LNCAP (cell line): ENCODE results near the gene CORO7.

Experiments
- TF ChIP-seq, protein P1 (sequence below): fragments of 450-650 bp; IDR thresholded peaks from 2 replicates; pipeline ENCODE4 v1.5.1; 2017; ENCODE audit warnings: mild to moderate bottlenecking

CORO7 gene

DNA sequence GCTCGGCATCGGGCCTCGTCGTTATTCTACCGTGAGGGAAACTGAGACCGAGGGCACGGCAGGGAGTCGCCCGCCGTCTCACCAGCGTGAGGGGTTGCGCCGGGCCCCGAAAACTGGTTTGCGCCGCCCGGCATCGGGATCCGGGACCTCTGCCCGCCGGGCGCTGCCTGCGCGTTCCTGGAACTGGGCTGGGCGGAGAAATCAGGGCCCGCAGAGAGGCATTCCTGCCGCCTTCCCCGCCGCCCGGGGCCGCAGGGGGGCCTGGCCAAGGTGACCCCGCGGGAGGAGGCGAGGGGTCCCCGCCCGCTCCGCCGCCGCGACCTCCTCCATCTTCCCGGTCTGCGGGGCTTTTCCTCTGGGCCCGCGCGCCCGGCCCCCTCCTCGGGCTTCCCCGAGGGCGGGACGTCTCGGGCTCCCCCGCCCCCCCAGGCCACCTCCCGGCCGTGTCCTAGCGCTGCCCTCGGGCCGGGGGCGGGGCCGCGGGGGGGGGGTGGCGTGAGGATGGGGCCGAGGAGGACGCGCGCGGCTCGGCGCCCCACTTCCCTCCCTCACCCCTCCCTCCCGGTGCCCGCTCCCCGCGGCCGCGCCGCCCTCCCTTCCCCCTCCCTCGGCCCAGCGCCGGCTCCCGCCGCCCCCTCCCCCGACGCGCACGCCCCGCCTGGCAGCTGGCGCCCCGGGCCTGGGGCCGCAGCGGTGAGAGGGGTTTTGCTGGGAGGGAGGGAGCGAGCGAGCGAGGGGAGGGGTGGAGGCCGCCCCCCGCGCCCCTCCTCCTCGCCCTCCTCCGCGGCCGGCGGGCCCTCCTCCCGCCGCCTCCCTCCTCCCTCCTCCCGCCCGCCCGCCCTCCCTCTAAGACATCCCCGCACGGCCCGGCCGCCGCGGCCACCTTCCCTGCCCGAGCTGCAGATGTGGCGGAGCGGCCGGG is 100.9 kb downstream of the CORO7 start, which contains the start of gene GLIS2:
Gene GLIS2 (plus strand): TSS at position 882 of the 922 bp plus-strand sequence. CDS start 16,214 bp downstream, outside the sequence.
- TF ChIP-seq, protein P1, sequence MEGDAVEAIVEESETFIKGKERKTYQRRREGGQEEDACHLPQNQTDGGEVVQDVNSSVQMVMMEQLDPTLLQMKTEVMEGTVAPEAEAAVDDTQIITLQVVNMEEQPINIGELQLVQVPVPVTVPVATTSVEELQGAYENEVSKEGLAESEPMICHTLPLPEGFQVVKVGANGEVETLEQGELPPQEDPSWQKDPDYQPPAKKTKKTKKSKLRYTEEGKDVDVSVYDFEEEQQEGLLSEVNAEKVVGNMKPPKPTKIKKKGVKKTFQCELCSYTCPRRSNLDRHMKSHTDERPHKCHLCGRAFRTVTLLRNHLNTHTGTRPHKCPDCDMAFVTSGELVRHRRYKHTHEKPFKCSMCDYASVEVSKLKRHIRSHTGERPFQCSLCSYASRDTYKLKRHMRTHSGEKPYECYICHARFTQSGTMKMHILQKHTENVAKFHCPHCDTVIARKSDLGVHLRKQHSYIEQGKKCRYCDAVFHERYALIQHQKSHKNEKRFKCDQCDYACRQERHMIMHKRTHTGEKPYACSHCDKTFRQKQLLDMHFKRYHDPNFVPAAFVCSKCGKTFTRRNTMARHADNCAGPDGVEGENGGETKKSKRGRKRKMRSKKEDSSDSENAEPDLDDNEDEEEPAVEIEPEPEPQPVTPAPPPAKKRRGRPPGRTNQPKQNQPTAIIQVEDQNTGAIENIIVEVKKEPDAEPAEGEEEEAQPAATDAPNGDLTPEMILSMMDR = no peak

DNA sequence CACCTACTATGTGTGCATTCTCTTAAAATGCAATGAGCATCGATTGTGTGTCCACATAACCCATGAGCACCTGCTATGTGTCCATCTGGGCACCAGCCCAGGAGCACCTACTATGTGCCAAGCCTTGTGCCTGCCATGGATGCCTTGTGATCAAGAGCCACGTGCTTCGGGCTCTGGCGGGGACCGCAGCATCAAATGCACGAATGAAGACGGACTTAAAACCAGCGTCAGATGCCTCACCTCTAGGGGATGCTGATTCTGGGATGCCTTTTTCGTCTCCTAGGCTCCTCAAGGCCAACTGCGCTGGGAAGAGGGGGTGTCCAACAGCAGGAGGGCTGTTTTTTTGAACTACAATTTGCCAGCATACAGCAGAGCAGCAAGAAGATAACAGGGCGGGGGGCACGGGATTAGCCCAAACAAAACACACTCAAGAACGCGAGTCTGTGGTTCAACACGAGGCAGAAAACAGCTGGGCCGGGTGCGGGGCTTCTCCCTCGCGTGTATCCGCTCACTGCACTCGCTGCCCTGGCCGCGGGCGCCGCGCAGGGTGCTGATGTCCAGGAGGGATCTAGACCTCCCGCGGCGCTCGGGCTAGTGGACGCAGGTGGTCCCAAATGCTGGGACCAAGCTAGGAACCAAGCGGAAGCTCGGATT is 101.7 kb downstream of the CORO7 start:
- TF ChIP-seq, protein P1 = no peak

DNA sequence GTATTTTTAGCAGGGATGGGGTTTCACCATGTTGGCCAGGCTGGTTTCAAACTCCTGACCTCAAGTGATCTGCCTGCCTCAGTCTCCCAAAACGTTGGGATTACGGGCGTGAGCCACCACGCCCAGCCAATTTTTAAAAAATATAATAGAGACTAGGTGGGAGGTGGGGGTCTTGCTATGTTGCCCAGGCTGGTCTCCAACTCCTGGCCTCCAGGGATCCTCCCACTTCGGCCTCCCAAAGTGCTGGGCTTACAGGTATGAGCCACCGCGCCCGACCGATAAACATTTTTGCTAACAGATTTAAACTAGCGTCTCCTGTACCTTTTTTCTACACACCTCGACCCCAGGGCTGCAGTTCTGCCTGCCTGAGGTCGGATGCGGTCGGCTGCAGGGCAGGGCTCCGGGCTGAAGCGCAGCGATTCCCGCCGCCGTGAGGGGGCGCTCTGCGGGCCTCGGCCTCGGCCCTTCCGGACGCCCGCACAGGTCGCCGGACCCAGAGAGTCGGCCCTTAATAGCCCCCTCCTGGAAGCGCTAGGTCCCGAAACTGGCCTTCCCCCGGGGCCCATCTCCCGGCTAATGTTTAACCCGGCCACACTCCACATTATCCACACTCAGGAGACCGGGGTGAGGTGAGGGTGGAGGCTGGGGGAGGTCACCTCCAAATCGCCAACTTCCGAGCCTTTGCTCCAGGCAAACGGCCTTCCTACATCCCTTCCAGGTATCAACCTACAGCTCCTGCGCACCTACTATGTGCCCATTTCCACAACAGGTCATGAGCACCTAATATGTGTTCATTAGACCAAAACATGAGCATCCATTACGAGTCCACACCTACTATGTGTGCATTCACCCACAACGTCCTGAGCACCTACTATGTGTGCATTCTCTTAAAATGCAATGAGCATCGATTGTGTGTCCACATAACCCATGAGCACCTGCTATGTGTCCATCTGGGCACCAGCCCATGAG is 102.5 kb downstream of the CORO7 start:
- TF ChIP-seq, protein P1 = peak; percentile 29; the same call in 1 of the 2 replicates

DNA sequence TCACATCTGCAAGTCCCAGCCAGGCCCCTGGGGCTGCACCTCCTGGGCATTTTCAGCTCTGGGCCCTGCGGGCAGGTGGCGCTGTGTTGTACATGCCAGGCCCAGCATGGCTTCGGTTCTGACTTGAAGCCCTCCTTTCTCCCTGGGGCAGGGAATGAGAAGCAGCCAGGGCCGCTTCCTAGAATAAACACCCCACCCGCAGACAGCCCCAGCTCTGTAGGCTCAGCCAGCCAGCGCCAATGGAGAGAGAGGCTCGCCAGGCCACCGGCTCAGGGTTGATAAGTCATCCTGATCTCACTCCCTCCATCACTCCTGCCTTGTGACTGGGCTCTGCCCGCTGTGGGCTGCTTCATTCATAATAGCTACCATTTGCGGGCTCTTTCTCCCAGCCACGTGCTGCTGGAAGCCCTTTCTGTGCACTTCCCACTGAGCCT is 106.5 kb downstream of the CORO7 start:
- TF ChIP-seq, protein P1 = no peak

DNA sequence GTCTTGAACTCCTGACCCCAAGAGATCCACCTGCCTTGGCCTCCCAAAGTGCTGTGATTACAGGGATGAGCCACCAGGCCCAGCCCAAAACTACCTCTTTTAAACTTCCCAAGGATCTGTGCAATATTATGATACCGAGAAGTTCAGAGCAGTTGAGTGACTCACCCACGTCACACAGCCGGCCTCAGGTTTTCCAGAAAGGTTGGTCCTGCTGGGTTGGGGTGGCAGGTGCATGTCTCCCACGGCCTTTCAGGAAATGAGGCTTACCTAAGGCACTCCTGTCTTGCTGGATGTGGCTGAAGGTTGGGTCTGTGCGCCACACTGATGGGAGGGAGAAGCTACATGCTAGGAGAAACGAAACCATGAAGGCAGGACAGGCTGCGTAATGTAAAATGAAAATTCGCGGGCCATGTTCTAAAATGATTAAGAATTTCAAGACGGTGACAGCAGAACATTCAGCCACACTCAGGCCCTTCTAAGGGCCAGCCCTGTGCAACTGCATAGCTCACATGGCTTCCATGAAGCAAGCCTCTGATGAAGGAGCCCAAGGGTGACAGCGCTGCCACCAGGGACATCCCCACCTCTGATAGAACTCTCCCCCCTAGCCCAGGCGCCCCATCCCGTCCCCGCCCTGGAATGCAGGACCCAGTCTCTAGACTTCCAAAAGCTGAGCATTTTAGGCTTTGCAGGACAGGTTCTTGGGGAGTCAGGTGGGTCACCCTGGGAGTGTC is 107.1 kb downstream of the CORO7 start:
- TF ChIP-seq, protein P1 = no peak

DNA sequence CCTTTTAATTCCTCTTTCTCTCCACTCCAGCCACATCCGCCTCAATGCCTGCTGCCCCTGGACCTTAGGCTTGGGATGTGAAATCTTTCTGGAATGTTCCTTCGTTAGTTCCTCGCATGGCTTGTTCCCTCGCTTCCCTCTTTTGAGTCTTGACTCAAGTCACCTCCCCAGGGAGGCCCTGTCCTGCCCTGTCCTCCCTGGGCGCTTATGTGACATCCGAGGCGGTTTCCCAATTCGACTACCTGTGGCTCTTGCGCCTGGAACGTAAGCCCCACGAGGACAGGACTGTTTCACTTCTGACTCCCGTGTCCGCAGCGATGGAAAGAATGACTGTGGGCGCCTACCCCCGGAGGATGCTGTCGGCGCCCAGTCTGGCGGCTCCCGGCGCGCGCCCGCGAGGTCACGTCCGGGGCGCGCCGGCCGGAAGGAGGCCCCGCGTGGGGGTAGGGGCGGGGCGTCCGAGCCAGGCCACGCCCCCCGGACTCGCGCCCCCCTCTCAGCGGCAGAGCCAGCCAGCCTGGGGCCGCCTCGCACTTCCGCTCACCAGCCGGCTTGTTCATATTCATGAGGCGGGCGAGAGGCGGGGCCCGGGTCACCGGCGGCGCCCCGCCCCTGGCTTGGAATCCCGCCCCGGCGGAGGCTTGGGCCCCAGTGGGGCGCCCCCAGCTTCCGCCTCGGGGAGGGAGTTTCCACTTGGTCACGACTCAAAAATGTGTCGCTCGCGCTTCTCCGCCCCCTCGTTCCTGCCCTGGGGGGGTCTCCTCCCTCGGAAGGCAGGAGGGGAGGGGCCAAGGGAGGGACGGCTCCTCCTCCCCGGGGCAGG is 109.0 kb downstream of the CORO7 start:
- TF ChIP-seq, protein P1 = no peak
